KMS-11 (cell line): ENCODE results near the gene MRTFA.
"Not testable (repeated sequence)": the region's sequence is repeated elsewhere in the genome, so short reads cannot be mapped to it uniquely, and the experiment has no call there.

Experiments
- H2AFZ ChIP-seq: fragments of 200-600 bp; sonication (generic); 2 replicates; pipeline ENCODE4 v1.6.1; 2016; ENCODE audit warnings: antibody characterized with exemption, mixed run types, low read depth
- H3K27ac ChIP-seq: fragments of 200-600 bp; sonication (generic); 2 replicates; pipeline ENCODE4 v1.6.1; 2016; ENCODE audit warnings: mild to moderate bottlenecking, mixed run types
- H3K27me3 ChIP-seq: fragments of 200-600 bp; sonication (generic); 2 replicates; pipeline ENCODE4 v1.6.1; 2017; ENCODE audit warnings: mild to moderate bottlenecking, low read depth, mixed run types, moderate library complexity; ENCODE audit not compliant: insufficient read depth
- H3K36me3 ChIP-seq: fragments of 200-600 bp; sonication (generic); 2 replicates; pipeline ENCODE4 v1.6.1; 2017; ENCODE audit warnings: mild to moderate bottlenecking, mixed run types; ENCODE audit not compliant: insufficient read depth
- H3K4me1 ChIP-seq: fragments of 200-600 bp; sonication (generic); 2 replicates; pipeline ENCODE4 v1.6.1; 2016; ENCODE audit warnings: mild to moderate bottlenecking, low read depth, mixed run types; ENCODE audit not compliant: poor library complexity, severe bottlenecking
- H3K4me2 ChIP-seq: fragments of 200-600 bp; sonication (generic); 2 replicates; pipeline ENCODE4 v1.7.0; 2016; ENCODE audit warnings: mild to moderate bottlenecking, mixed run types
- H3K4me3 ChIP-seq: fragments of 200-600 bp; sonication (generic); IDR thresholded peaks from 2 replicates; pipeline ENCODE4 v1.6.1; 2017; ENCODE audit warnings: low read depth, low read length, mixed read lengths; ENCODE audit not compliant: insufficient read depth
- H3K79me2 ChIP-seq: fragments of 200-600 bp; sonication (generic); 2 replicates; pipeline ENCODE4 v1.6.1; 2016; ENCODE audit warnings: low read depth, mixed run types; ENCODE audit not compliant: insufficient read depth
- H3K9ac ChIP-seq: fragments of 200-600 bp; sonication (generic); 2 replicates; pipeline ENCODE4 v1.6.1; 2016; ENCODE audit warnings: mild to moderate bottlenecking, mixed run types
- H4K20me1 ChIP-seq: fragments of 200-600 bp; sonication (generic); 2 replicates; pipeline ENCODE4 v1.6.1; 2016; ENCODE audit warnings: mild to moderate bottlenecking, mixed run types; ENCODE audit not compliant: insufficient read depth
- CTCF ChIP-seq: fragments of 200-600 bp; sonication (generic); conservative IDR thresholded peaks from 2 replicates; pipeline ENCODE4 v1.6.1; 2017; ENCODE audit warnings: low read depth, mild to moderate bottlenecking, antibody characterized with exemption, low read length, moderate library complexity, mixed read lengths

Gene MRTFA

GRCh38 chr22:40665312-40665711 is 28.8 kb upstream of the MRTFA start:
- H2AFZ ChIP-seq, result no peak overlapping the region

GRCh38 chr22:40661671-40662070 is 25.2 kb upstream of the MRTFA start:
- Histone ChIP-seq H3K36me3 (no peaks in the 10 kb centered on the region), H3K27ac (no peak overlapping the region), H2AFZ (no peak overlapping the region), H4K20me1 (no peaks in the 10 kb centered on the region), H3K4me1 (no peaks in the 10 kb centered on the region), H3K4me3 (no peak overlapping the region), H3K79me2 (no peaks in the 10 kb centered on the region), H3K4me2 (no peak overlapping the region), H3K9ac (no peak overlapping the region), H3K27me3 (no peaks in the 10 kb centered on the region)
- TF ChIP-seq CTCF, result no peak

More at GRCh38 chr22:40665312-40665711, 28.8 kb upstream of the MRTFA start:
- Histone ChIP-seq H3K36me3 (no peaks in the 10 kb centered on the region), H3K27ac (no peak overlapping the region), H3K79me2 (no peaks in the 10 kb centered on the region), H3K9ac (no peak overlapping the region), H4K20me1 (no peaks in the 10 kb centered on the region), H3K4me3 (no peak overlapping the region), H3K4me2 (no peak overlapping the region), H3K27me3 (no peaks in the 10 kb centered on the region), H3K4me1 (no peaks in the 10 kb centered on the region)
- TF ChIP-seq CTCF, result no peak

GRCh38 chr22:40660730-40661129 is 24.2 kb upstream of the MRTFA start:
- no peak overlapping the region for H2AFZ ChIP-seq
- no peak overlapping the region for H3K9ac ChIP-seq
- no peak for TF ChIP-seq CTCF

GRCh38 chr22:40659166-40659565 is 22.6 kb upstream of the MRTFA start:
- H3K36me3 ChIP-seq, result no peaks in the 10 kb centered on the region
- no peaks in the 10 kb centered on the region for H4K20me1 ChIP-seq
- no peaks in the 10 kb centered on the region for H3K27me3 ChIP-seq
- no peak overlapping the region for H3K9ac ChIP-seq
- H2AFZ ChIP-seq, result no peak overlapping the region
- no peaks in the 10 kb centered on the region for H3K79me2 ChIP-seq
- no peaks in the 10 kb centered on the region for H3K4me1 ChIP-seq
- H3K4me3 ChIP-seq, result no peak overlapping the region
- no peak overlapping the region for H3K4me2 ChIP-seq
- TF ChIP-seq CTCF, result no peak
- H3K27ac ChIP-seq, result no peak overlapping the region

More at GRCh38 chr22:40660730-40661129, 24.2 kb upstream of the MRTFA start:
- Histone ChIP-seq H3K4me3 (no peak overlapping the region), H3K4me2 (no peak overlapping the region), H3K27ac (no peak overlapping the region), H3K4me1 (no peaks in the 10 kb centered on the region), H3K79me2 (no peaks in the 10 kb centered on the region), H3K27me3 (no peaks in the 10 kb centered on the region), H3K36me3 (no peaks in the 10 kb centered on the region), H4K20me1 (no peaks in the 10 kb centered on the region)

- H4K20me1 ChIP-seq, H3K79me2 ChIP-seq, H3K27ac ChIP-seq, H3K4me1 ChIP-seq, H3K36me3 ChIP-seq, H3K9ac ChIP-seq, H3K4me3 ChIP-seq, H2AFZ ChIP-seq, H3K4me2 ChIP-seq, H3K27me3 ChIP-seq: not testable (repeated sequence)
These were observed 20.1 kb upstream of the MRTFA start for GRCh38 chr22:40656651-40657050.

- not testable (repeated sequence) for H3K9ac ChIP-seq, H2AFZ ChIP-seq, H3K4me2 ChIP-seq, H3K27me3 ChIP-seq, H3K79me2 ChIP-seq, H3K36me3 ChIP-seq, H4K20me1 ChIP-seq, H3K4me1 ChIP-seq, H3K27ac ChIP-seq, H3K4me3 ChIP-seq
These were observed 19.4 kb upstream of the MRTFA start for GRCh38 chr22:40655941-40656340.
